Adrenal gland (tissue), 5 donors: ENCODE results near the gene SV2C.

Source experiments
- POLR2A ChIP-seq, 2 donors: fragments of 450-650 bp; IDR thresholded peaks; one replicate each; pipeline ENCODE4 v1.6.1; 2017; ENCODE audit warnings: antibody characterized with exemption in 2 of 2, mild to moderate bottlenecking in 2 of 2, moderate library complexity in 1 of 2
- TF ChIP-seq, protein P1 (sequence below), 6 experiments: fragments of 450-650 bp in 4 of 6; fragments of 200-600 bp in 2 of 6; sonication (generic) in 1 of 6; IDR thresholded peaks; 1 replicate in 5 of 6; 2 replicates in 1 of 6; pipeline versions ENCODE4 v1.5.1 to v1.8.0; 2016 to 2021; ENCODE audit warnings: antibody characterized with exemption in 6 of 6, mild to moderate bottlenecking in 2 of 6, moderate library complexity in 1 of 6
- donor health status: DM: no; HTN: no; CAD: no.

GRCh38 chr5:76389513-76390154 lies 306.5 kb downstream of the SV2C start:
- TF ChIP-seq, protein P1, sequence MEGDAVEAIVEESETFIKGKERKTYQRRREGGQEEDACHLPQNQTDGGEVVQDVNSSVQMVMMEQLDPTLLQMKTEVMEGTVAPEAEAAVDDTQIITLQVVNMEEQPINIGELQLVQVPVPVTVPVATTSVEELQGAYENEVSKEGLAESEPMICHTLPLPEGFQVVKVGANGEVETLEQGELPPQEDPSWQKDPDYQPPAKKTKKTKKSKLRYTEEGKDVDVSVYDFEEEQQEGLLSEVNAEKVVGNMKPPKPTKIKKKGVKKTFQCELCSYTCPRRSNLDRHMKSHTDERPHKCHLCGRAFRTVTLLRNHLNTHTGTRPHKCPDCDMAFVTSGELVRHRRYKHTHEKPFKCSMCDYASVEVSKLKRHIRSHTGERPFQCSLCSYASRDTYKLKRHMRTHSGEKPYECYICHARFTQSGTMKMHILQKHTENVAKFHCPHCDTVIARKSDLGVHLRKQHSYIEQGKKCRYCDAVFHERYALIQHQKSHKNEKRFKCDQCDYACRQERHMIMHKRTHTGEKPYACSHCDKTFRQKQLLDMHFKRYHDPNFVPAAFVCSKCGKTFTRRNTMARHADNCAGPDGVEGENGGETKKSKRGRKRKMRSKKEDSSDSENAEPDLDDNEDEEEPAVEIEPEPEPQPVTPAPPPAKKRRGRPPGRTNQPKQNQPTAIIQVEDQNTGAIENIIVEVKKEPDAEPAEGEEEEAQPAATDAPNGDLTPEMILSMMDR (IDR thresholded peaks at IDR 0.05): no peak
- no peak for TF ChIP-seq POLR2A (IDR thresholded peaks at IDR 0.05)
